Brain microvascular endothelial cell (primary cell): Measurements from ENCODE around the gene NXPH1.

ENCODE experiments used
- DNase-seq: peaks from one replicate; pipeline ENCODE4 v3.0.0-alpha.2; 2020
- H3K27ac ChIP-seq: fragments of 250-450 bp; sonication (Bioruptor Pico); 2 replicates; pipeline ENCODE4 v1.5.1; 2020; ENCODE audit warnings: mild to moderate bottlenecking, moderate library complexity
- H3K27me3 ChIP-seq: fragments of 250-450 bp; sonication (Bioruptor Pico); replicated peaks from 2 replicates; pipeline ENCODE4 v1.5.1; 2020; ENCODE audit warnings: mild to moderate bottlenecking
- H3K36me3 ChIP-seq: fragments of 250-450 bp; sonication (Bioruptor Pico); replicated peaks from 2 replicates; pipeline ENCODE4 v1.5.1; 2020; ENCODE audit warnings: mild to moderate bottlenecking
- H3K4me3 ChIP-seq: 2 replicates; pipeline ENCODE4 v1.5.1; 2011; ENCODE audit warnings: low read depth, mild to moderate bottlenecking, control low read depth, low read length, moderate library complexity
- CTCF ChIP-seq: IDR thresholded peaks from 2 replicates; pipeline ENCODE4 v1.5.1; 2011; ENCODE audit warnings: low read depth, mild to moderate bottlenecking, moderate library complexity, low read length, control low read depth, inconsistent platforms; ENCODE audit errors: missing control alignments
- in situ Hi-C: cut with HindIII; loops from 2 replicates; pipeline ENCODE4 v1.10.0; 2017; ENCODE audit warnings: low sequenced_read_pairs, low pct_ligation_motif_present

NXPH1 gene

GRCh38 chr7:8411103-8411502, 22.3 kb upstream of the NXPH1 start:
- Histone ChIP-seq H3K36me3 (no peaks in the 10 kb centered on the region), H3K27me3 (no peaks in the 10 kb centered on the region), H3K4me3 (no peak overlapping the region), H3K27ac (no peak overlapping the region)
- in situ Hi-C loops = no loop called here
- no peak for DNase-seq
- no peak for TF ChIP-seq CTCF

- Histone ChIP-seq H3K27me3 (no peaks in the 10 kb centered on the region), H3K27ac (no peak overlapping the region), H3K4me3 (no peak overlapping the region), H3K36me3 (no peaks in the 10 kb centered on the region)
- no peak for DNase-seq
- TF ChIP-seq CTCF = no peak
- in situ Hi-C loops = no loop called here
These were observed 19.8 kb upstream of the NXPH1 start for GRCh38 chr7:8413600-8413999.

- in situ Hi-C loops = no loop called here
- Histone ChIP-seq H3K4me3 (no peak overlapping the region), H3K36me3 (no peaks in the 10 kb centered on the region), H3K27ac (no peak overlapping the region), H3K27me3 (no peaks in the 10 kb centered on the region)
- TF ChIP-seq CTCF = peak; percentile 63
- peak; percentile 52 for DNase-seq
These were observed 14.7 kb upstream of the NXPH1 start for GRCh38 chr7:8418629-8419245.

GRCh38 chr7:8422177-8422576, 11.2 kb upstream of the NXPH1 start:
- no peak for DNase-seq
- in situ Hi-C loops = no loop called here
- TF ChIP-seq CTCF = no peak
- Histone ChIP-seq H3K27me3 (no peaks in the 10 kb centered on the region), H3K36me3 (no peaks in the 10 kb centered on the region), H3K27ac (no peak overlapping the region), H3K4me3 (no peak overlapping the region)

- Histone ChIP-seq H3K27ac (no peak overlapping the region), H3K36me3 (no peaks in the 10 kb centered on the region), H3K4me3 (no peak overlapping the region), H3K27me3 (no peaks in the 10 kb centered on the region)
- TF ChIP-seq CTCF = no peak
- in situ Hi-C loops = no loop called here
- no peak for DNase-seq
These were observed 10.4 kb upstream of the NXPH1 start for GRCh38 chr7:8423057-8423456.

GRCh38 chr7:8425223-8425622, 8.2 kb upstream of the NXPH1 start:
- Histone ChIP-seq H3K27me3 (no peaks in the 10 kb centered on the region), H3K27ac (no peak overlapping the region), H3K36me3 (no peaks in the 10 kb centered on the region), H3K4me3 (no peak overlapping the region)
- no peak for TF ChIP-seq CTCF
- no peak for DNase-seq
- in situ Hi-C loops = no loop called here
